Measurements from ENCODE around the gene RTF2. TPM values are rescaled to one million over a fixed set of nuclear protein-coding genes. Genes with fewer than 3 reads are reported as not detected.

RTF2 gene
- total RNA-seq, 1 donor from 2014 or later = 65.5 TPM

DNA sequence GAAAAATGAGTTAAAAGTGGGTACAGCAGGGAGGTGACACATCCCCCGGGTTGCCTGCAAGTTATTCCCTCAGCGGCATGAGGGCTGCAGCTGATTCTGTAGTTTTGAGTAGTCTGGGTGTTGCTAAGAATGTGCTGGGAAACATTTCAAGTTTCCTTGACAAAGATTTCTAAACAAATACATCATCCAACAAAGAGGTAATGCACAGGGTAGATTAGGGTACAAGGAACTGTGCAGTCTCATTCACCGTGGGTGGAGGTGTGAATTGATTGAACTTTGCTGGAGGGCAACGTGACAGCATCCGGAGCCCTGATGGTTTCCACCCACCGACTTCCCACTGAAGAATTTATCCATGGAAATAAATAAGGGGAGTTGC, 34.6 kb upstream of the RTF2 start:
- TF ChIP-seq, protein P1, sequence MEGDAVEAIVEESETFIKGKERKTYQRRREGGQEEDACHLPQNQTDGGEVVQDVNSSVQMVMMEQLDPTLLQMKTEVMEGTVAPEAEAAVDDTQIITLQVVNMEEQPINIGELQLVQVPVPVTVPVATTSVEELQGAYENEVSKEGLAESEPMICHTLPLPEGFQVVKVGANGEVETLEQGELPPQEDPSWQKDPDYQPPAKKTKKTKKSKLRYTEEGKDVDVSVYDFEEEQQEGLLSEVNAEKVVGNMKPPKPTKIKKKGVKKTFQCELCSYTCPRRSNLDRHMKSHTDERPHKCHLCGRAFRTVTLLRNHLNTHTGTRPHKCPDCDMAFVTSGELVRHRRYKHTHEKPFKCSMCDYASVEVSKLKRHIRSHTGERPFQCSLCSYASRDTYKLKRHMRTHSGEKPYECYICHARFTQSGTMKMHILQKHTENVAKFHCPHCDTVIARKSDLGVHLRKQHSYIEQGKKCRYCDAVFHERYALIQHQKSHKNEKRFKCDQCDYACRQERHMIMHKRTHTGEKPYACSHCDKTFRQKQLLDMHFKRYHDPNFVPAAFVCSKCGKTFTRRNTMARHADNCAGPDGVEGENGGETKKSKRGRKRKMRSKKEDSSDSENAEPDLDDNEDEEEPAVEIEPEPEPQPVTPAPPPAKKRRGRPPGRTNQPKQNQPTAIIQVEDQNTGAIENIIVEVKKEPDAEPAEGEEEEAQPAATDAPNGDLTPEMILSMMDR (IDR thresholded peaks at IDR 0.05; ENCODE audit: unreplicated experiment) = no peak
- H3K27me3 Mint-ChIP-seq = peaks cover 10% of the 10 kb centered on the region
- DNase-seq (ENCODE audit: low spot score, unreplicated experiment) = no peak
- H3K9me3 Mint-ChIP-seq (ENCODE audit: low read depth) = no peaks in the 10 kb centered on the region
- no peaks in the 10 kb centered on the region for H3K36me3 Mint-ChIP-seq (ENCODE audit: insufficient read depth)
- H3K4me1 Mint-ChIP-seq (ENCODE audit: low read depth) = peaks cover 2% of the 10 kb centered on the region
- no peak overlapping the region for H3K4me3 Mint-ChIP-seq (ENCODE audit: low read depth)
- H3K27ac Mint-ChIP-seq = no peak overlapping the region

DNA sequence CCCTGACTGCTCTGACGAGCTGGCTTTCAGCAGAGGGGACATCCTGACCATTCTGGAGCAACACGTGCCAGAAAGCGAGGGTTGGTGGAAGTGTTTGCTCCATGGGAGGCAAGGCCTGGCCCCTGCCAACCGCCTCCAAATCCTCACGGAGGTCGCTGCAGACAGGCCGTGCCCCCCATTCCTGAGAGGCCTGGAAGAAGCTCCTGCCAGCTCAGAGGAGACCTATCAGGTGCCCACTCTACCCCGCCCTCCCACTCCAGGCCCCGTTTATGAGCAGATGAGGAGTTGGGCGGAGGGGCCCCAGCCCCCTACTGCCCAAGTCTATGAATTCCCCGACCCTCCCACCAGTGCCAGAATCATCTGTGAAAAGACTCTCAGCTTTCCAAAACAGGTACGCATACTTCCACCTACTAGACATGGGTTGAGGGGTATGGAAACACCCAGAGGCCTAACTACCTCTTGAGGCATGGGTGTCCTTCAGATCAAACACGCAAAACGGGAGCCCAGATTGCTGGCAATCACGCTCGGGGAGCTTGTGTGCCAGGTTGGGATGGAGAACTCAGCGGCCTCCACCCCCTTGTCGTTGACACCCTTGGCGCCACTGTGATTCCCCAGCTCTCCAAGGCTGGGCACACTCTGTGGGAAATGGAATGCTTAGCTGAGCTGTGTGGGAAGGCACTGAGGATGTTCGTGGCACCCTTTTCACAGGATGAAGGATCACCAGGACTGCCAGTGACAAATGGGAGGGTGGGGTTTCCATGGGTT, 31.0 kb upstream of the RTF2 start:
- no peak for DNase-seq (ENCODE audit: low spot score, unreplicated experiment)
- Mint-ChIP-seq H3K27me3 (no peaks in the 10 kb centered on the region), H3K36me3 (ENCODE audit: insufficient read depth) (no peaks in the 10 kb centered on the region), H3K9me3 (ENCODE audit: low read depth) (no peaks in the 10 kb centered on the region), H3K4me3 (ENCODE audit: low read depth) (no peak overlapping the region), H3K27ac (no peak overlapping the region), H3K4me1 (ENCODE audit: low read depth) (no peaks in the 10 kb centered on the region)
- TF ChIP-seq, protein P1 (IDR thresholded peaks at IDR 0.05; ENCODE audit: unreplicated experiment) = no peak

DNA sequence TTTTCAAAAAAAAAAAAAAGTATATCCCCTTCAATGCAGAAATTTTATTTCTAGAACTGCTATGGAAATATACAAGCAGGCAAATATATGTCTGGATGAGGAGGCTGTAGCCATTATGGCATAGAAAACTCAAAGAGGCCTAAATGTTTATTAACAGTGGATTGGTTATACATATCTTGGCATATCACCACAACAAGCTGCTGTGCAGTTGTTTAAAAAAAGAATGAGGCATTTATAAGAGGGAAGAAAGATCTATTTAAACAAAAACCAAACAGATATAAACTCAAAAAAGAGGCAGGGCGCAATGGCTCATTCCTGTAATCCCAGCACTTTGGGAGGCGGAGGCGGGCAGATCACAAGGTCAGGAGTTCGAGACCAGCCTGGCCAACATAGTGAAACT, 30.1 kb upstream of the RTF2 start:
- Mint-ChIP-seq H3K4me3 (ENCODE audit: low read depth) (no peak overlapping the region), H3K4me1 (ENCODE audit: low read depth) (no peaks in the 10 kb centered on the region), H3K9me3 (ENCODE audit: low read depth) (no peaks in the 10 kb centered on the region), H3K27ac (no peak overlapping the region), H3K27me3 (no peaks in the 10 kb centered on the region), H3K36me3 (ENCODE audit: insufficient read depth) (no peaks in the 10 kb centered on the region)
- TF ChIP-seq, protein P1 (IDR thresholded peaks at IDR 0.05; ENCODE audit: unreplicated experiment) = no peak
- DNase-seq (ENCODE audit: low spot score, unreplicated experiment) = no peak

DNA sequence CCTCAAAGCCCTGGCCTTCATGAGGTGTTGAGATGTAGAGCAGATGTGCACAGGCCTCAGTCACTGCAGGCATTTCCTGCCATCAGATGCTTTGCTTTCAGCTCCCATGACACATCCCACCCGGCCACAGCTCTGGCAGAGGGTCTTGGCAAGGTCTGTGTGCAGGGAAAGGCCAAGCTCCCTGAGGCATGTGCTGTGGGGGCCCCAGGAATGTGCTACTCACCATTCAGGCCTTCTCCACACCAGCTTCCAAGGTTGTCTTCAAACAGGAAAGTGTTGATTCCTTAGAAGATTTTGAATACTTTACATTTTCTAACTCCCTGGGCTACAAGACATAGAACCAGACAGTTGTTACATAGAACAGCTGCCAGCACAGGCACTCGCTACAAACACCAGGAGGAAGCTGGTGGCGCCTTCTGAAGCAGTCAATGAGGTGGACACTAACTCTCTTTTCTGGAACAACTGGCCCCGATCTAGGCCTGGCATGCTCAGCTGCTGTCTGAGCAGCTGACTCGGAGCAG, 28.6 kb upstream of the RTF2 start:
- H3K9me3 Mint-ChIP-seq (ENCODE audit: low read depth) = no peaks in the 10 kb centered on the region
- H3K36me3 Mint-ChIP-seq (ENCODE audit: insufficient read depth) = no peaks in the 10 kb centered on the region
- H3K4me1 Mint-ChIP-seq (ENCODE audit: low read depth) = no peaks in the 10 kb centered on the region
- TF ChIP-seq, protein P1 (IDR thresholded peaks at IDR 0.05; ENCODE audit: unreplicated experiment) = no peak
- DNase-seq (ENCODE audit: low spot score, unreplicated experiment) = no peak
- no peak overlapping the region for H3K27ac Mint-ChIP-seq
- no peaks in the 10 kb centered on the region for H3K27me3 Mint-ChIP-seq
- H3K4me3 Mint-ChIP-seq (ENCODE audit: low read depth) = no peak overlapping the region

DNA sequence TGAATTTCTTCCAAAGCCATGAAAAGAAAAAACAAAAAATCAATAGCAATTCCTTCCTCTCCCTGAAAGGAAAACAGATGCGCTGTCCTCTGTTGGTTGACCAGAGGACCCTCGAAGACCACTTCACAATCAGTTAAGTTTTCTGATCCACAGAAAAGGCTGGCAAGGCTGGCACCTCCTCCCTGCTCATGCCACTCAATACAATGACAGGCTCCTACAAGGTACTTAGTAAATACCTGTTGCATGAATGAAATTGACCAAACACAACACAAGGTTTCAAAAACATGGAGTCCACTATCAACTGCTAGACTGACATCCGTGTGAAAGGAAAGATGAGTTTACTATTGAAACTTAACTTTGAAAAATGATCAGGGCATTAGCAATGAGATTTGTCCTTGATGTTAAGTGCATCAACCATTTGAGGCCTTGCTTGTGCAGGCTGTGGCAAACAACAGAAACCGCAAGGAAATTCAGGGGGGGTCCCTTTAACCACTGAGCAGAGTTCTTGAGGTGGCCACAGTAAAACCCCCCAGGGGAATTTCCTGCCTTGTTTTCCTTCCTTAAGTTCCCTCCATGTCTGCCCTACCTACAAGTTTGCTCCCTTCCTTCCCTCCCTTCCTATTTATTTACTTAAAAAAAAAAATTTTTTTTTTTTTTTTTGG, 27.9 kb upstream of the RTF2 start:
- Mint-ChIP-seq H3K27me3 (no peaks in the 10 kb centered on the region), H3K36me3 (ENCODE audit: insufficient read depth) (no peaks in the 10 kb centered on the region), H3K4me1 (ENCODE audit: low read depth) (no peaks in the 10 kb centered on the region), H3K4me3 (ENCODE audit: low read depth) (no peak overlapping the region), H3K27ac (no peak overlapping the region), H3K9me3 (ENCODE audit: low read depth) (no peaks in the 10 kb centered on the region)
- no peak for DNase-seq (ENCODE audit: low spot score, unreplicated experiment)
- TF ChIP-seq, protein P1 (IDR thresholded peaks at IDR 0.05; ENCODE audit: unreplicated experiment) = no peak
